IPS-20b (cell line): ENCODE measurements around the gene MICAL3.
A peak's percentile ranks its signal among the peaks of the same experiment; 100 is the strongest.
"Not testable (repeated sequence)": the region's sequence is repeated elsewhere in the genome, so short reads cannot be mapped to it uniquely, and the experiment has no call there.

Experiments used
- H3K27ac ChIP-seq: one replicate; pipeline ENCODE4 v1.5.1; 2013; ENCODE audit warnings: low read length
- H3K27me3 ChIP-seq: 2 replicates; pipeline ENCODE4 v1.6.1; 2013; ENCODE audit warnings: mild to moderate bottlenecking, low read length, inconsistent platforms; ENCODE audit not compliant: insufficient read depth
- H3K36me3 ChIP-seq: 2 replicates; pipeline ENCODE4 v1.6.1; 2013; ENCODE audit warnings: low read depth, mild to moderate bottlenecking, inconsistent platforms, low read length, moderate library complexity; ENCODE audit not compliant: insufficient read depth
- H3K4me1 ChIP-seq: 2 replicates; pipeline ENCODE4 v1.6.1; 2013; ENCODE audit warnings: mild to moderate bottlenecking, control low read depth, inconsistent platforms, low read length, moderate library complexity; ENCODE audit not compliant: insufficient read depth
- H3K4me3 ChIP-seq: 2 replicates; pipeline ENCODE4 v1.5.1; 2013; ENCODE audit warnings: mild to moderate bottlenecking, low read length, inconsistent platforms
- H3K9ac ChIP-seq: 2 replicates; pipeline ENCODE4 v1.6.1; 2013; ENCODE audit warnings: low read depth, mild to moderate bottlenecking, inconsistent platforms, low read length, moderate library complexity
- H3K9me3 ChIP-seq: 2 replicates; pipeline ENCODE4 v1.6.1; 2013; ENCODE audit warnings: mild to moderate bottlenecking, low read depth, low read length, inconsistent platforms; ENCODE audit not compliant: insufficient read depth

The MICAL3 gene

DNA sequence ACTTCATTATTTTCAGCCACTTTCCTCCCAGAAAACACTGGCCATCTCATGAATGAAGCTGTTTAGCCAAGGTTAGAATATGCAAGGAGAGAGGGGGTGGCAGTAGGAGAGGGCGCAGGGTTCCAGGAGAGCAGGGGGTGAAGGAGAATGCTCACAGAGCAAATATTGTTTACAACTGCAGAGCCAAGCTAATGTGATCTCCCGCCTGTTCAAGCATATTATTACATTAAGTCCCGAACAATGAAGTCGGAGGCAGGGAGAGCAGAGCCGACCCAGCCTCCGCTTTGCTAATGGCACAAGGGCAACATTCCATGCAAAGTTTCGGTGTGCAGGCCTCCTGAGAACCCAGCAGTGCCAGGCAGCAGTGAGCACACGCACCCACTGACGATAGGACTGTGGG, 80.1 kb downstream of the MICAL3 start:
- Histone ChIP-seq H3K36me3 (no peaks in the 10 kb centered on the region), H3K9ac (peak overlapping the region; percentile 13; the same call in 1 of the 2 replicates), H3K4me1 (peaks cover 32% of the 10 kb centered on the region), H3K9me3 (no peaks in the 10 kb centered on the region), H3K4me3 (no peak overlapping the region), H3K27me3 (no peaks in the 10 kb centered on the region), H3K27ac (no peak overlapping the region)

- Histone ChIP-seq H3K27me3 (no peaks in the 10 kb centered on the region), H3K36me3 (no peaks in the 10 kb centered on the region), H3K4me3 (no peak overlapping the region), H3K4me1 (peaks cover 32% of the 10 kb centered on the region), H3K27ac (no peak overlapping the region), H3K9me3 (no peaks in the 10 kb centered on the region), H3K9ac (peak overlapping the region; percentile 13; the same call in 1 of the 2 replicates)
Measured at GRCh38 chr22:17943533-17944249, 80.7 kb downstream of the MICAL3 start.

DNA sequence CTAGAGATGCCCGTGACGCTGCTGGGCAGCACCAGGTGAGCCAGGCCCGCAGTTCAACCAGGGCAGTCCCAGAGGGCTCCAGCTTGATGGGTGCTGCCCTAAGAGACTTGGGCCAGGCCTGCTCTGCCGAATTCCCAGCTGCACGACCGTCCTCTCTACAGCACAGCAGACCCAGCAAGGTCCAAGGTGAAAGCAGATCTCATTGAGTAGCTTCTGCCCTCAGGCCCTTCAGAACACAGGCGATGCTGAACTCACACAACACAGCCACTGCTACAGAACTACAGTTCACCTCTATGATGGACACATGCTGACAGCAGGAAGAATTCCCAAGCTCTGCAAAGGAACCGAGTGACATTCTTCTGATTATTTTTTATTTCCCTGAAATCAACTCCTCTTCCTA, 81.6 kb downstream of the MICAL3 start:
- Histone ChIP-seq H3K9ac (no peak overlapping the region), H3K4me3 (no peak overlapping the region), H3K27me3 (no peaks in the 10 kb centered on the region), H3K36me3 (no peaks in the 10 kb centered on the region), H3K4me1 (peaks cover 32% of the 10 kb centered on the region), H3K9me3 (no peaks in the 10 kb centered on the region), H3K27ac (no peak overlapping the region)

DNA sequence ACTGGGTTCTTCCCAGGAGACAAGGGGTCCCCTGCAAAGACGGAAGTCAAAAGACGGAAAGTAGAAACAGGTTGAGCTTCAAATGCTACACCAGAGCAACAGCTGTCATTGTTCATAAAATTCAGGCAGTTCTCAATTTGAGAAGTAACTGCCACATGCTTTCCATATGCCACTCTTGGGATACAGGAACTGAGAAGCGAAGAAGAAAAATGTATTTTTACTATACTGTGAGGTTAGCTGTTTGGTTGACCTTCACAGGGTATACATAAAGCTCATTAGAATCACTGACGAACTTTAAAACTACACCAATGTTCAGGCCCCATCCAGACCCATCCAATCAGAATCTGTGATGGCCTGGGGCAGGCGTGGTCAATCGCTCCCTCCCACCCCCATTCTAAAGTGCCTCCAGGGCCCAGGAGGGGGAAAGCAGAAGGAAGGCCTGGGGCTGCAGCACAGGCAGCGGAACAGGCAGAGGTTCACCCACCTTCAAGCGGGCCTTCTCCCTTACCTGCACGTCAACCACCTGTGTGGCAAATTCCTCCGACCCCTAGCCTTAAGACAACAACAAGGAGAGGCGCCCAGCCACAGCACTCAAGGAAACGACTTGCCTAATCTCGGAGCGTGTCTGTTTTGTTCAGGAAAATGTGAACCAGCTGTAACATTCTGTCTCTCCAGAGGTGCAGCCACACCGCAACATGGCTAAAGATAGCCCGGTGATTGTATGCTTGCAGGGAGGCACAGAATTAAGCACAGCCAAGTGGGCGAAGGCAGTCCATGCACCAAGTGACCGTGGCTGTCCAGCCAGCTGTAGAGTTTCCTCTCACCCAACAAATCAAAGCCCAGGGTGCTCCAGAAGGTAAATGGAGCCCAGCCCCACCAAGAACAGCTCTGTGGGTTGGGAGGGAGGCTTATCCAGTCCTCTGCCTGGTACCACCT, 82.6 kb downstream of the MICAL3 start:
- no peak overlapping the region for H3K4me3 ChIP-seq
- H3K36me3 ChIP-seq = no peaks in the 10 kb centered on the region
- H3K9ac ChIP-seq = no peak overlapping the region

DNA sequence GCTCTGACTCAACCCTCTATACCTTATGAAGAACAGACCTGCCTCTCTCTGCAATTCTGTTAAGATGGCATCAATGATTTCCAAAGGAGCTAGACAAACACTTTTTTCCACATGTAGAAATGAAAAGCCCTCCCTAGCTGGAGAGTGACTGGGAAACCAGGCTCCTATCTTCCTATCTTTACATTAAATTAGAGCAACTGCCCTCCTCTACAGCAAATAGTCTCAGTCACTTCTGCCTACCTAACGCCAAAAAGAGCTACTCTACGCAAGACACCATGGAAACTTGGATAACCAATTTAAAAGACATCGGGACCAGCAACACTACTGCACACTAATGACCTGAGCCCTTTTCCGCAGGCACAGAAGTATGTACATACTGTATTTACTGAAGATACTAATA, 84.8 kb downstream of the MICAL3 start:
- Histone ChIP-seq H3K36me3 (no peaks in the 10 kb centered on the region), H3K4me3 (no peak overlapping the region), H3K27ac (no peak overlapping the region), H3K9ac (no peak overlapping the region), H3K27me3 (no peaks in the 10 kb centered on the region), H3K4me1 (peaks cover 15% of the 10 kb centered on the region), H3K9me3 (no peaks in the 10 kb centered on the region)

More for the DNA sequence above, 82.6 kb downstream of the MICAL3 start:
- no peaks in the 10 kb centered on the region for H3K9me3 ChIP-seq
- no peak overlapping the region for H3K27ac ChIP-seq
- H3K4me1 ChIP-seq = peaks cover 31% of the 10 kb centered on the region
- no peaks in the 10 kb centered on the region for H3K27me3 ChIP-seq

DNA sequence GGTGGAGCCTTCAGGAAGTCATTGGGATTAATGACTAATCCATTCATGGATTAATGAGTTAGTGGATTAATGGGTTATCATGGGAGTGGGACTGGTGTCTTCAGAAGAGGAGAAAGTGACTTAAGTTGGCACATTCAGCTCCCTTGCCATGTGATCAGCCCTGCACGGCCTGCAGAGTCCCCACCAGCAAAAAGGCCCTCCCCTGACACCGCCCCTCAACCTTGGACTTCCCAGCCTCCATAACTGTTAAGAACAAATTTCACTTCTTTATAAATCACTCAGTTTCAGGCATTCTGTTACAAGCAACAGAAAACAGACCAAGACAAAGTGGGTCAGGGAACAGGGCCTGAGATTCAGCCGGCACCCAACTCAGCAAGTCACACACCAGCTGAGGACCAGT, 85.3 kb downstream of the MICAL3 start:
- no peaks in the 10 kb centered on the region for H3K36me3 ChIP-seq
- H3K9me3 ChIP-seq = no peaks in the 10 kb centered on the region
- H3K9ac ChIP-seq = no peak overlapping the region
- no peak overlapping the region for H3K27ac ChIP-seq
- H3K27me3 ChIP-seq = no peaks in the 10 kb centered on the region
- H3K4me3 ChIP-seq = no peak overlapping the region
- H3K4me1 ChIP-seq = peaks cover 9% of the 10 kb centered on the region

DNA sequence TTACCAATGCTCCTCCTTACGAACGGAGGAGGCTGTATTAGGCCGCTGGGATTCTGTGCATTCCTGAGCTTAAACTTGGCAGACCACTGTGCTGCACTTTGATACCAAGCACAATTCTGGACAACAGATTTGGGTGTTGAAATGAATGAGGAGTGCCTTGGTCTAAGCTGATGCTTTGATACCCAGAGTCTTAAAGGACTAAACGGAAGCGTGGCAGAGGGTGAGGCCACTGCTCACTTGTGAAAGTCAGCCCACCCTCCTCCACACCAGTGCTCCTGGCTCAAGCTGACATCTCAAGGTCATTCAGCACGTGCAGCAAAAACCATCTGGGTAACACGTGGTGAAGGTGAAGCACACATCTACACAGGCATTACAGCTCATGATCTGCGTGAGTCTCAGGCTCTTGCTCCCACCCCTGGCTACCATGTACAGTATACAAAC, 85.9 kb downstream of the MICAL3 start:
- no peak overlapping the region for H3K9ac ChIP-seq
- no peaks in the 10 kb centered on the region for H3K36me3 ChIP-seq
- H3K4me3 ChIP-seq = no peak overlapping the region
- peaks cover 4% of the 10 kb centered on the region for H3K4me1 ChIP-seq
- H3K27ac ChIP-seq = no peak overlapping the region
- H3K9me3 ChIP-seq = no peaks in the 10 kb centered on the region
- H3K27me3 ChIP-seq = no peaks in the 10 kb centered on the region

GRCh38 chr22:17932457-17932856, 91.9 kb downstream of the MICAL3 start:
- H3K27me3 ChIP-seq, H3K4me1 ChIP-seq, H3K27ac ChIP-seq, H3K4me3 ChIP-seq, H3K9me3 ChIP-seq, H3K36me3 ChIP-seq, H3K9ac ChIP-seq: not testable (repeated sequence)

DNA sequence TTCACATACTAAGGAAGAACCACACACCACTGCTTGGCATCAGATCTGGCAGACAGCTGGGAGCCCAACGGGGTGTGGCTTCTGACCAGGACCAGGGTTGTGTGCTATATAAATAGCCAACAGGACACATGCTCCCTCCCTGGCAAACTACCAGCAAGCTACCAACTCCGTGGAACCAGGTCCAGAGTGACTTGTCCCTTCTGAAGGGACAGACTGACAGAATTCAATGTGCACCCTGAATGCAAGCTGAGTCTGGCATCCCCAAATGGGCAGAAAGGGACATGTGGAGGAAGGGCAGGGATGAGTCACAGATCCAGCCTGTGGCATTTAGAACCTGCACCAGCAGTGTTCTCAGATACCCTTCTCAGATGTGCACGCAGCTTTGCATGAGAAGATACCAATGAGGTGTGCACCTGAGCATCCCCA, 92.9 kb downstream of the MICAL3 start:
- H3K27ac ChIP-seq = no peak overlapping the region
- H3K9me3 ChIP-seq = no peaks in the 10 kb centered on the region
- H3K36me3 ChIP-seq = no peaks in the 10 kb centered on the region

DNA sequence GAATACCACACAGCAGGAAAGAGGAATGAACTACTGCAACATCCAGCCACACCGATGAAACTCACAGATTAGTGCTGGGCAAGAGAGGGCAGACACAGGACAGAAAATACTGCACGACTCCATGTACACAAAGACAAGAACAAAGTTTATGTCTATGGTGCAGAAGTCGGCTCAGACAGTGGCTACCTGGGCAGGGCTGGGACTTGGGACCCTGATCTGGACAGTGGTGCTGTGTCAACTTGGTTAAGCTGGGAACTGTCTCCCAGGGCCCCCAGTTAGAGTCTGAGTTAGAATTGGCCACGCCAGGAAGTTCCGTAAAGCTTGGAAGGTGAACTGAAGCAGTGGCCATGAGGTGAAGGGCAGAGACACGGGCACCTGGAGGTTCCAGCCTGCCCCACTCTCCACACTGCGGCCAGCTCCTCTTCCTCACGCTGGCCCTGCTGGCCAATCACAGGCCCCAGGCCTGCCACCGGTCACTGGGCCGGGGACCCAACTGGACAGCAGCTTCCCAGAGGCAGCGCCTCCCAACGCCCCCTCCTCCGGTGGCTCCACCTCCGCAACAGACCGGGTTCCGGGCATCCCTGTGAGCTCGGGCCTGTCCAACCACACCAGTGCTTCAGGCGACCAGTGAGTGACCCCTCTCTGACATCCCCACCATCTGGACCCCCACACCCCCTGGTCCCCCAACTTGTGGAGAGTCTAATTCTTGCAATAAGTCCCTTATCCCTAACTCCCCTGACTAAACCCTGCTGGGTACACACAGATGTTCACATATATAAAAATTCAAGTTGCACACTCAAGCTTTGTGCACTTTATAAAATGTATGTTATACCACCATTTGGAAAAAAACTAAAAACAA, 93.7 kb downstream of the MICAL3 start:
- H3K27me3 ChIP-seq = no peaks in the 10 kb centered on the region
- no peaks in the 10 kb centered on the region for H3K9me3 ChIP-seq
- H3K36me3 ChIP-seq = no peaks in the 10 kb centered on the region
- 0 out of 2 replicates have a peak, but pooled peaks cover 4% of the 10 kb centered on the region for H3K4me1 ChIP-seq
- H3K9ac ChIP-seq = no peak overlapping the region
- H3K4me3 ChIP-seq = no peak overlapping the region
- H3K27ac ChIP-seq = no peak overlapping the region

More for the DNA sequence above, 92.9 kb downstream of the MICAL3 start:
- no peaks in the 10 kb centered on the region for H3K4me1 ChIP-seq
- no peaks in the 10 kb centered on the region for H3K27me3 ChIP-seq
- no peak overlapping the region for H3K4me3 ChIP-seq
- no peak overlapping the region for H3K9ac ChIP-seq

DNA sequence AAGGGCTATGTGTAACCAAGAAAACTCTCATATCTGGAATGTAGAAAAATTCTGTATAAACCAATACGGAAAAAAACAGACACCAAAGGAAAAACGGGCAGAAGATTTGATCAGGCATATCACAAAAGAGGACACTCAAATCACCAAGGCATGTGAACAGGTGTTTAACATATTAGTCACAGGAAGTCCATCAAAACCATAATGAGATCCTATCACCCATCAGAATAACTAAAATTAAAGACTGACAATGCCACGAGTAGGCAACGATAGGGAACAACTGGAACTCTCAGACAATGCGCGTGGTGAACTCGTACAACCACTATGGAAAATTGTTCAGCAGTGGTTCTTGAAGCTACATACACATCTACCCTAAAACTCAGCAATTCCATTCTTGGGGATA, 94.5 kb downstream of the MICAL3 start:
- Histone ChIP-seq H3K4me3 (no peak overlapping the region), H3K4me1 (peaks cover 6% of the 10 kb centered on the region; the same call in 1 of the 2 replicates), H3K9ac (no peak overlapping the region), H3K36me3 (no peaks in the 10 kb centered on the region), H3K27me3 (no peaks in the 10 kb centered on the region), H3K9me3 (no peaks in the 10 kb centered on the region), H3K27ac (no peak overlapping the region)
